T1000 (cell line): ENCODE measurements around the gene HOATZ.

ENCODE experiments used
- DNase-seq: peaks from one replicate; lab custom pipeline; 2025; ENCODE audit warnings: mixed read lengths; lab: John Stamatoyannopoulos, UW

HOATZ gene

DNA sequence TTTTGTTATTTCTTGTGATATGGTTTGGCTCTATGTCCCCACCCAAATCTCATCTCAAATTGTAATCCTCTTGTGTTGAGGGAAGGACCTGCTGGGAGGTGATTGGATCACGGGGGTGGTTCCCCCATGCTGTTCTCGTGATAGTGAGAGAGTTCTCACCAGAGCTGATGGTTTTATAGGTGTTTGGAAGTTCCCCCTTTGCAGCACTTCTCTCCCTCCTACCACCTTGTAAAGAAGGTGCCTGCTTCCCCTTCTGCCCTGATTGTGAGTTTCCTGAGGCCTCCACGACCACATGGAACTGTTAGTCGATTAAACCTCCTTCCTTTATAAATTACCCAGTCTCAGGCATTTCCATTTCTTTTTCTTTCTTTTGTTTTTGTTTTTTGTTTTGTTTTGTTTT lies 63.2 kb downstream of the HOATZ start:
- no peak for DNase-seq

DNA sequence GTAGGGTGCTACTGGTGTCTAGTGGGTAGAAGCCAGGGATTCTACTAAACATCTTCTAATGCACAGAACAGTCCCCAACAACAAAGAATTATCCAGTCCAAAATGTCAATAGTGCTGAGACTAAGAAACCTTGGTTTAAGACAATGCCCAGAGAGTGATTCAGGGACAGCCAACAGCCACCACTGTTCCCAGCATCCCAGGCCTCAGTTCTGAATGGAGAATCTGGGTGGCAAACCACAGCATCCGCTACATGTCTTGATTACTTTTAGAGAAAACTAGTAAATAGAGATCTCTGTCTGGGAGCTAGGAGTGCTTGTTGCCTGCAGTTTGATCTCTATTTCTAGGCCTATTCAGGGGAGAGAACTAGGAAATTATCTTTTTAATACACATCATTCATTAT lies 66.8 kb downstream of the HOATZ start:
- DNase-seq = no peak

DNA sequence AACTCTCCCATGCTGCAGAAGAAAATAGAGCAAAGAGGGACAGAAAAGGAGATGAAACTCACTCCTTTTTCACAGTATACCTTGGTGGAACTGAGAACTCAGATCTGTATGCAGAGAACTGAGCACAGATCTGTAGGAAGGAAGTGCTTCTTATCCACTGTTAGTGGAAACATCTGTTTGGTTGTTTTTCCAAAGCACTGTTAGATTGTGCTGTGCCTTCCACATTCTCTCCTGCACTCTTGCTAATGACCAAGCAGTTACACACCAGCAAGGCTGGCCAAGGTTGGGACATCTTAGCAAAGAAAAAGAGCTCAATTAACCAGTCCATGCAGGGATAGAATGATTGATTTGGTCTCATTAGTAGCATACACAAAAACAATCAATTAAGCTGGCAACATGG lies 67.6 kb downstream of the HOATZ start:
- no peak for DNase-seq

DNA sequence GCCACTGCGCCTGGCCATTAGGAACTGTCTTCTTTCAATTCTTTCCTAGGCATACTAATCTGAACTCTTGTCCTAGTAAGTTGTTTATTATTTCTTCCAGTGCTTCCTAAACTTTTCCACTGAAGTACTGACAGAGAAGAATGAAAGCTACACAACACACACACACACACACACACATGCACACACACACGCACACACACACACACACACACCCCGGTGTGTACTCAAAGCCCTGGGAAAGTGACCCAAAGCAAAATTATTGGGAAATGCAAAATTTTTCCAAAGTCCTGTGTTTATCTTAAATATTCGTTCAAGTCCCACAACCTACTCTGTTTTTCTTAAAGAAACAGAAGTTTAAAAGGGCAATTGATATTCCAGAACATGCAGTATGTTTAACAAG lies 68.3 kb downstream of the HOATZ start:
- no peak for DNase-seq

DNA sequence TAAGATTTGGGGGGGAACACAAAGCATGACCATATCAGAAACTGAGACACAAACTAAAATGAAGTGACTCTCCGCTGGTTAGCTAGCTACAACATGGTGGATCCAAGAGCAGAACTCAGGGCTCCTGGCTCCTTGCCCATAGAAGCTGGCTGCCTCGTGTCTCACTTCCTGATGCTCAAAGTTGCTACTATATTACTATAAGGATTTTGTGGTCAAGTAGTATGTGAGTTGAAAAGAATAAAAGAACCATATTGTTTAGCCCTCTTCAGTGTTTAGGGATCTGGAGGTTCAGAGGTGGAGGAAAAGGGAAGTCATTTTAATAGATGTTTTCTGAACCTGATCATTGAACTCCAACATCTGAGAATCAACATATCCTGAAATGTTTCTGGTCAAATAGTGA lies 70.8 kb downstream of the HOATZ start:
- no peak for DNase-seq

DNA sequence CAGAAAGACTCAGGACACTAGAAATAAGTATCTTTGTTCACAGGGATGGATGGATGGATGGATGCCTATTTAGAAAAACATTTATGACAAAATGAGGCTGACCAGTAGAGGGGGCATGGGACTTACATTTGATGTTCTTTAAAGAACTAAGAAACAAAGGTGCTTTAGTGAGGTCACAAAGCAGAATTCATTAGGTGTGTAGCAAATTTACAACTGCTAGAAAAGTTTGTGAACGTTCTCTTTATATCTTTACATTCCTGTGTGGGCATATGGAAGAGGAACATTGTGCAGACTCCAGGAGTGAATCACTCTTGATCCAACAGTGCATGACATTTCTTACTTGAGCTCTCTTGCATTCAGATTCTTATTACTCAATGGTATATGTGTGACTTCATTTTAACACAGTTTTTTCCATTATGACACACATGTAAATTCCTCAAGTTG lies 71.8 kb downstream of the HOATZ start:
- no peak for DNase-seq
